GM12878 (cell line): ENCODE data around the gene CNGB1. TPM values are rescaled to one million over a fixed set of nuclear protein-coding genes. Genes with fewer than 3 reads are reported as not detected.

Source experiments
- ATAC-seq: fragments of 200-7000 bp; cut with Tn5 transposase; 3 replicates; pipeline ENCODE4 v1.9.1; 2020; ENCODE audit warnings: mild to moderate bottlenecking, moderate library complexity
- BruUV-seq: library from RNA; stranded (reverse); fragments of 400-500 nt; replicated peaks from 2 replicates; lab custom pipeline; 2021; lab: Mats Ljungman, UMichigan
- CTCF ChIA-PET: fragments of 300-600 bp; sonication (Branson Sonifier 250); formaldehyde crosslinking; extraction: SDS; loops from one replicate; lab custom pipeline; 2021; ENCODE audit warnings: inconsistent platforms; lab: Yijun Ruan, JAX
- POLR2A ChIA-PET: fragments of 350-600 bp; formaldehyde crosslinking; extraction: SDS; loops from one replicate; lab custom pipeline; 2021; ENCODE audit warnings: inconsistent platforms; lab: Charles Lee
- RAD21 ChIA-PET: fragments of 300-600 bp; sonication (Branson Sonifier 250); formaldehyde crosslinking; loops from one replicate; lab custom pipeline; 2023; ENCODE audit warnings: antibody characterized with exemption; ENCODE audit not compliant: unreplicated experiment; lab: Charles Lee
- SMC1A ChIA-PET: fragments of 300-600 bp; sonication (Branson Sonifier 250); formaldehyde crosslinking; loops from one replicate; lab custom pipeline; 2023; ENCODE audit not compliant: unreplicated experiment, uncharacterized antibody; lab: Charles Lee
- DNase-seq: peaks from one replicate; pipeline ENCODE4 v3.0.0-alpha.2; 2011; ENCODE audit warnings: low read depth, low spot score
- FAIRE-seq: peaks from 3 replicates; lab custom pipeline; 2011; peaks lifted over from hg19 to GRCh38; lab: Jason Lieb, UNC
- H2AFZ ChIP-seq: 2 replicates; pipeline ENCODE4 v1.6.0; 2011; ENCODE audit warnings: low read depth, low read length, control low read depth; ENCODE audit not compliant: control insufficient read depth
- H3K27ac ChIP-seq: 2 replicates; pipeline ENCODE4 v1.5.1; 2011; ENCODE audit warnings: control low read depth; ENCODE audit not compliant: control insufficient read depth, insufficient read depth
- H3K27me3 ChIP-seq, 2 experiments: replicated peaks in 1 of 2; 2 replicates each; pipeline versions ENCODE4 v1.6.0 to v1.6.1; 2011; ENCODE audit warnings: low read length in 1 of 2; ENCODE audit not compliant: control insufficient read depth in 2 of 2, insufficient read depth in 2 of 2
- H3K36me3 ChIP-seq, 2 experiments: 2 replicates each; pipeline ENCODE4 v1.5.1; 2011; ENCODE audit warnings: low read length in 1 of 2; ENCODE audit not compliant: control insufficient read depth in 2 of 2, insufficient read depth in 2 of 2
- H3K4me1 ChIP-seq: 2 replicates; pipeline ENCODE4 v1.6.1; 2011; ENCODE audit warnings: mild to moderate bottlenecking, low read length, moderate library complexity, mixed read lengths; ENCODE audit not compliant: control insufficient read depth, insufficient read depth
- H3K4me2 ChIP-seq: 2 replicates; pipeline ENCODE4 v1.6.0; 2011; ENCODE audit warnings: control low read depth; ENCODE audit not compliant: control insufficient read depth, insufficient read depth
- H3K4me3 ChIP-seq: fragments of 200-600 bp; sonication (generic); 2 replicates; pipeline ENCODE4 v1.5.1; 2016
- H3K79me2 ChIP-seq: 2 replicates; pipeline ENCODE4 v1.6.0; 2011; ENCODE audit warnings: low read length; ENCODE audit not compliant: control insufficient read depth, insufficient read depth
- H3K9ac ChIP-seq: 2 replicates; pipeline ENCODE4 v1.8.0; 2011; ENCODE audit warnings: low read length, control low read depth, mixed read lengths; ENCODE audit not compliant: control insufficient read depth, insufficient read depth
- H3K9me3 ChIP-seq: replicated peaks from 3 replicates; pipeline ENCODE4 v1.5.1; 2011; ENCODE audit warnings: mild to moderate bottlenecking, low read length; ENCODE audit not compliant: control insufficient read depth, insufficient read depth
- H4K20me1 ChIP-seq: 2 replicates; pipeline ENCODE4 v1.6.0; 2011; ENCODE audit not compliant: control insufficient read depth, insufficient read depth
- BCL11A ChIP-seq: IDR thresholded peaks from 2 replicates; pipeline ENCODE4 v1.6.1; 2011; ENCODE audit warnings: low read depth, low read length
- BMI1 ChIP-seq: fragments of 450-650 bp; IDR thresholded peaks from 2 replicates; pipeline ENCODE4 v1.6.1; 2016; ENCODE audit warnings: mild to moderate bottlenecking, moderate library complexity, borderline replicate concordance
- BRCA1 ChIP-seq: IDR thresholded peaks from 2 replicates; pipeline ENCODE4 v1.6.1; 2011; ENCODE audit warnings: low read depth, low read length, improper control_type of control experiment
- GATAD2B ChIP-seq: fragments of 450-650 bp; conservative IDR thresholded peaks from 2 replicates; pipeline ENCODE4 v1.6.1; 2017; ENCODE audit warnings: low read depth, mild to moderate bottlenecking, moderate library complexity
- IRF4 ChIP-seq: IDR thresholded peaks from 2 replicates; pipeline ENCODE4 v1.6.1; 2011; ENCODE audit warnings: low read depth, low read length
- MYB ChIP-seq: fragments of 150-350 bp; IDR thresholded peaks from 2 replicates; pipeline ENCODE4 v1.6.1; 2014; ENCODE audit warnings: mild to moderate bottlenecking, low read depth, low read length, borderline replicate concordance
- NFYA ChIP-seq: IDR thresholded peaks from 2 replicates; pipeline ENCODE4 v1.6.1; 2011; ENCODE audit warnings: low read depth, mild to moderate bottlenecking, low read length, improper control_type of control experiment, borderline replicate concordance
- NFYB ChIP-seq: IDR thresholded peaks from 2 replicates; pipeline ENCODE4 v1.6.1; 2011; ENCODE audit warnings: low read depth, mild to moderate bottlenecking, low read length, improper control_type of control experiment, moderate library complexity; ENCODE audit not compliant: insufficient read depth
- PAX5 ChIP-seq: IDR thresholded peaks from 2 replicates; pipeline ENCODE4 v1.6.1; 2011; ENCODE audit warnings: low read depth, low read length, borderline replicate concordance
- POLR2A ChIP-seq: IDR thresholded peaks from 2 replicates; pipeline ENCODE4 v1.6.1; 2011; ENCODE audit warnings: low read depth, mild to moderate bottlenecking, low read length
- RAD51 ChIP-seq: fragments of 450-650 bp; IDR thresholded peaks from 2 replicates; pipeline ENCODE4 v1.6.1; 2016; ENCODE audit warnings: moderate library complexity, mild to moderate bottlenecking, inconsistent platforms
- RBBP5 ChIP-seq: fragments of 200-600 bp; sonication (generic); conservative IDR thresholded peaks from 2 replicates; pipeline ENCODE4 v1.6.1; 2016
- SMARCA5 ChIP-seq: fragments of 450-650 bp; IDR thresholded peaks from 2 replicates; pipeline ENCODE4 v1.6.1; 2017; ENCODE audit warnings: mild to moderate bottlenecking
- SUPT20H ChIP-seq: IDR thresholded peaks from 2 replicates; pipeline ENCODE4 v1.6.1; 2011; ENCODE audit warnings: low read depth, mild to moderate bottlenecking, low read length, moderate library complexity, borderline replicate concordance; ENCODE audit not compliant: control insufficient read depth
- TAF1 ChIP-seq: IDR thresholded peaks from 2 replicates; pipeline ENCODE4 v1.6.1; 2011; ENCODE audit warnings: mild to moderate bottlenecking, low read depth, low read length, borderline replicate concordance
- TARDBP ChIP-seq: IDR thresholded peaks from 2 replicates; pipeline ENCODE4 v1.6.1; 2016; ENCODE audit warnings: borderline replicate concordance
- WRNIP1 ChIP-seq: IDR thresholded peaks from 2 replicates; pipeline ENCODE4 v1.6.1; 2011; ENCODE audit warnings: low read depth, low read length, improper control_type of control experiment, borderline replicate concordance
- ZNF384 ChIP-seq: IDR thresholded peaks from 2 replicates; pipeline ENCODE4 v1.6.1; 2012; ENCODE audit warnings: low read depth, mild to moderate bottlenecking, low read length, improper control_type of control experiment, borderline replicate concordance
- WGBS: methylation state at CpG from one replicate; pipeline ENCODE4 v1.1.6; 2016; ENCODE audit warnings: low lambda C conversion rate; ENCODE audit not compliant: insufficient replicate concordance, insufficient coverage; ENCODE audit errors: missing lambda C conversion rate; 5-methylcytosine and 5-hydroxymethylcytosine counted together
- in situ Hi-C: fragments of 300-500 bp; cut with MboI; formaldehyde crosslinking; loops from 9 replicates; pipeline ENCODE4 v1.14.3; 2018; ENCODE audit warnings: mixed read lengths
- intact Hi-C: fragments of 100-400 bp; cut with micrococcal nuclease; formaldehyde crosslinking; loops from one replicate; pipeline ENCODE4 v1.14.2; 2022; ENCODE audit not compliant: unreplicated experiment
- polyA plus RNA-seq, 11 experiments: library from polyadenylated mRNA; depleted of rRNA in 4 of 11; unstranded in 6 of 11; stranded (reverse) in 5 of 11; fragments of >200 nt; fragmentation: Nextera tagmentation in 4 of 11; fragmentation: Illumina TruSeq in 1 of 11; extraction: Ambion mirVana in 4 of 11; extraction: Trizol in 1 of 11; gene quantifications; 1 replicate in 1 of 11; 2 replicates in 10 of 11; pipeline versions ENCODE4 v1.2.1 to v1.2.3, GENCODE V29; 2011 to 2016; ENCODE audit warnings: inconsistent platforms in 2 of 11, missing spikeins in 2 of 11, low read depth in 1 of 11
- total RNA-seq, 4 experiments: library from RNA; depleted of rRNA in 3 of 4; stranded (reverse); fragments of >200 nt in 3 of 4; fragmentation: Illumina TruSeq in 1 of 4; extraction: Trizol in 1 of 4; gene quantifications; 2 replicates each; pipeline versions ENCODE4 v1.2.1 to v1.2.3, GENCODE V29; 2013 to 2021
- TF ChIP-seq, protein P1 (sequence below): fragments of 450-650 bp; IDR thresholded peaks from 2 replicates; pipeline ENCODE4 v1.6.1; 2017; ENCODE audit warnings: borderline replicate concordance
- TF ChIP-seq, protein P2 (sequence below): IDR thresholded peaks from 2 replicates; pipeline ENCODE4 v1.6.1; 2011; ENCODE audit warnings: low read depth, low read length, improper control_type of control experiment, borderline replicate concordance

The CNGB1 gene
- total and polyA plus RNA-seq, 10 of the 15 experiments (the other 5 are each of a cell fraction or from before 2014, with no cell fraction given), result 0.03 TPM; not detected in 9

DNA sequence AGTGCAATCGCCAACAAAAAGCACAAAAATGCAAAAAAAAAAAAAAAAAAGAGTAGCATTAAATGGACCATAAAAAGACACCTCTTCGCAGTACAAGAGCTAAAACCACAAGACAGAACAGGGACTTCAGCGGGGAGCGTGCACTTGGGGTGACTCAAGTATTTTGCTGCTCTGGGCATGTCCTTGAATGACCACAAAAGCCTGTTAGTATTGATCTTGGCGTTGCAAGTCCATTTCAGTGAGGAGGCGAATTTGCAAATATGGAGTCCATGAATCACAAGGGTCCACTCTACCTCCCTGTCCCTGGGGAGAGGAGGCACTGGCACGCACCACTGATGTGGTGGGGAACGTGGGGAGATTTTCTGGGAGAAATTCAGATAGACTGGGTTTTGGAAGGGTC, 78.9 kb downstream of the CNGB1 start (continued):
- TF ChIP-seq, protein P1, sequence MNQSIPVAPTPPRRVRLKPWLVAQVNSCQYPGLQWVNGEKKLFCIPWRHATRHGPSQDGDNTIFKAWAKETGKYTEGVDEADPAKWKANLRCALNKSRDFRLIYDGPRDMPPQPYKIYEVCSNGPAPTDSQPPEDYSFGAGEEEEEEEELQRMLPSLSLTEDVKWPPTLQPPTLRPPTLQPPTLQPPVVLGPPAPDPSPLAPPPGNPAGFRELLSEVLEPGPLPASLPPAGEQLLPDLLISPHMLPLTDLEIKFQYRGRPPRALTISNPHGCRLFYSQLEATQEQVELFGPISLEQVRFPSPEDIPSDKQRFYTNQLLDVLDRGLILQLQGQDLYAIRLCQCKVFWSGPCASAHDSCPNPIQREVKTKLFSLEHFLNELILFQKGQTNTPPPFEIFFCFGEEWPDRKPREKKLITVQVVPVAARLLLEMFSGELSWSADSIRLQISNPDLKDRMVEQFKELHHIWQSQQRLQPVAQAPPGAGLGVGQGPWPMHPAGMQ, result no peak
- no peak for TF ChIP-seq SMARCA5
- no peak for TF ChIP-seq PAX5

DNA sequence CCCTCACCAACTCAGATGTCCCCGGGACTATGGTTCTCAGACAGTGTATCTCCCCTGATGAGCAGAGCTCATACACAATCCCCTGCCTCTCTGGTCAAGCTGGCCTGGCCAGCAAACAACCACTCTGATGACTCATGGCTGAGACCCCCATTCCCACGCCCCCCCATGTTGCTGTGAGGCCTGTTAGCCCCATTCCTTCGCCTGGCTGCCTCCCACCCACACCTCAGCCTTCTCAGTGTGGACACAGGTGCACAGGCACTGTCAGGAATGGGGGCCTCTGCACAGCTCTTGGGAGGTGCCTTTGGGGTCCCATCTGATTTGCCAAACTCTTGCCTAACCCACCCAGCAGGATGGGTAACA, 80.2 kb downstream of the CNGB1 start:
- Histone ChIP-seq H3K4me3 (no peak overlapping the region), H3K27ac (no peak overlapping the region), H3K36me3 (no peaks in the 10 kb centered on the region), H3K9ac (no peak overlapping the region), H3K9me3 (no peaks in the 10 kb centered on the region), H3K27me3 (peaks cover 0 to 6% of the 10 kb centered on the region in 2 experiments; a peak in 3 of 4 replicates), H3K4me1 (no peaks in the 10 kb centered on the region), H3K79me2 (no peaks in the 10 kb centered on the region), H2AFZ (no peak overlapping the region), H3K4me2 (no peak overlapping the region), H4K20me1 (no peaks in the 10 kb centered on the region)
- ChIA-PET SMC1A (no interaction called here), RAD21 (interaction anchor here (0.6 to 0.9 kb wide), 2 partner anchors 82 to 96 kb away, joined by 3 to 4 read pairs; no protein-coding TSS in a partner anchor), CTCF (interaction anchor here (1.1 kb wide), 1 partner anchor 16 kb away, joined by 3 read pairs; no protein-coding TSS in a partner anchor), POLR2A (interaction anchor here (0.6 kb wide), 1 partner anchor 22 kb away, joined by 3 read pairs; no protein-coding TSS in a partner anchor)
- FAIRE-seq (no peak), ATAC-seq (no peak), DNase-seq (no peak)
- no TSS peak for BruUV-seq
- WGBS, result 22% methylated on average over 2 of the region's 3 CpGs
- in situ Hi-C loops (no loop called here), intact Hi-C loops (no loop called here)
- TF ChIP-seq SUPT20H (no peak), RAD51 (no peak), TARDBP (no peak), BMI1 (no peak), RBBP5 (no peak), GATAD2B (no peak), WRNIP1 (no peak), NFYB (no peak), IRF4 (no peak), POLR2A (no peak), BCL11A (no peak), BRCA1 (no peak), ZNF384 (no peak), NFYA (no peak), MYB (no peak), TAF1 (no peak)
- TF ChIP-seq, protein P2, sequence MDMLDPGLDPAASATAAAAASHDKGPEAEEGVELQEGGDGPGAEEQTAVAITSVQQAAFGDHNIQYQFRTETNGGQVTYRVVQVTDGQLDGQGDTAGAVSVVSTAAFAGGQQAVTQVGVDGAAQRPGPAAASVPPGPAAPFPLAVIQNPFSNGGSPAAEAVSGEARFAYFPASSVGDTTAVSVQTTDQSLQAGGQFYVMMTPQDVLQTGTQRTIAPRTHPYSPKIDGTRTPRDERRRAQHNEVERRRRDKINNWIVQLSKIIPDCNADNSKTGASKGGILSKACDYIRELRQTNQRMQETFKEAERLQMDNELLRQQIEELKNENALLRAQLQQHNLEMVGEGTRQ, result no peak
